K562 (cell line): ENCODE results near the gene STUB1. TPM values are rescaled to one million over a fixed set of nuclear protein-coding genes. Genes with fewer than 3 reads are reported as not detected.

ENCODE experiments used
- ARID3A ChIP-seq: IDR thresholded peaks from 2 replicates; pipeline ENCODE4 v1.6.1; 2012; ENCODE audit warnings: low read depth, low read length, improper control_type of control experiment, borderline replicate concordance
- CBX3 ChIP-seq, 2 experiments: IDR thresholded peaks; 1 replicate in 1 of 2; 2 replicates in 1 of 2; pipeline ENCODE4 v1.6.1; 2012; ENCODE audit warnings: inconsistent platforms in 2 of 2, low read length in 2 of 2, borderline replicate concordance in 1 of 2, control low read depth in 1 of 2
- CREB1 ChIP-seq, 2 experiments: sonication (generic) in 1 of 2; formaldehyde crosslinking in 1 of 2; IDR thresholded peaks; 2 replicates each; pipeline versions ENCODE4 v1.6.1 to v1.8.0; 2012 to 2022; ENCODE audit warnings: inconsistent platforms in 1 of 2, mild to moderate bottlenecking in 1 of 2, missing genetic modification reagents in 1 of 2, moderate library complexity in 1 of 2
- FOXJ3 ChIP-seq: sonication (generic); formaldehyde crosslinking; IDR thresholded peaks from 2 replicates; pipeline ENCODE4 v1.4.0; 2020; ENCODE audit warnings: mild to moderate bottlenecking, missing genetic modification reagents
- KDM5B ChIP-seq: fragments of 200-600 bp; sonication (generic); IDR thresholded peaks from 2 replicates; pipeline ENCODE4 v1.6.1; 2012; ENCODE audit warnings: low read depth, mild to moderate bottlenecking, moderate library complexity, low read length, control low read depth, inconsistent platforms; ENCODE audit not compliant: insufficient replicate concordance
- MTF1 ChIP-seq: fragments of 250-450 bp; sonication (Bioruptor Pico); IDR thresholded peaks from 2 replicates; pipeline ENCODE4 v1.9.0; 2021; ENCODE audit warnings: moderate library complexity, mild to moderate bottlenecking, inconsistent platforms, borderline replicate concordance
- NFXL1 ChIP-seq: fragments of 450-650 bp; formaldehyde crosslinking; IDR thresholded peaks from 2 replicates; pipeline ENCODE4 v1.4.0; 2021; ENCODE audit warnings: mild to moderate bottlenecking
- NR2C2 ChIP-seq, 2 experiments: fragments of 200-800 bp in 1 of 2; sonication (Bioruptor generic) in 1 of 2; sonication (generic) in 1 of 2; formaldehyde crosslinking in 1 of 2; IDR thresholded peaks; 2 replicates each; pipeline versions ENCODE4 v1.6.1 to v1.8.0; 2016 to 2022; ENCODE audit warnings: mild to moderate bottlenecking in 1 of 2, missing compliant biosample characterization in 1 of 2, missing genetic modification characterization in 1 of 2, missing genetic modification reagents in 1 of 2
- POLR2G ChIP-seq: fragments of 200-400 bp; formaldehyde crosslinking; IDR thresholded peaks from 2 replicates; pipeline ENCODE4 v1.6.1; 2017; ENCODE audit warnings: low read depth, mild to moderate bottlenecking, antibody characterized with exemption, low read length, moderate library complexity
- SIX5 ChIP-seq, 2 experiments: IDR thresholded peaks; 2 replicates each; pipeline ENCODE4 v1.6.1; 2011; ENCODE audit warnings: low read length in 2 of 2, borderline replicate concordance in 1 of 2, low read depth in 1 of 2, mild to moderate bottlenecking in 1 of 2, moderate library complexity in 1 of 2; ENCODE audit not compliant: insufficient read depth in 1 of 2
- SUPT5H ChIP-seq: fragments of 450-650 bp; IDR thresholded peaks from 2 replicates; pipeline ENCODE4 v1.6.1; 2016
- ZBTB33 ChIP-seq: sonication (generic); formaldehyde crosslinking; IDR thresholded peaks from 2 replicates; pipeline ENCODE4 v1.8.1; 2023; ENCODE audit warnings: mild to moderate bottlenecking, missing genetic modification reagents
- ZNF324 ChIP-seq: fragments of 250-450 bp; sonication (Bioruptor Pico); IDR thresholded peaks from 2 replicates; pipeline ENCODE4 v1.4.0; 2020; ENCODE audit warnings: mild to moderate bottlenecking
- polyA plus RNA-seq, 8 experiments: library from polyadenylated mRNA; depleted of rRNA in 4 of 8; stranded (reverse) in 5 of 8; unstranded in 3 of 8; fragments of >200 nt; fragmentation: Nextera tagmentation in 2 of 8; fragmentation: Illumina TruSeq in 1 of 8; extraction: Ambion mirVana in 2 of 8; extraction: Trizol in 1 of 8; gene quantifications; 2 replicates each; pipeline versions ENCODE4 v1.2.1 to v1.2.3, GENCODE V29; 2011 to 2014; ENCODE audit warnings: inconsistent platforms in 1 of 8, missing spikeins in 1 of 8
- total RNA-seq, 7 experiments: library from RNA; depleted of rRNA in 6 of 7; stranded (reverse); fragments of >200 nt in 6 of 7; fragmentation: Illumina TruSeq in 2 of 7; extraction: Trizol in 2 of 7; gene quantifications; 2 replicates each; pipeline versions ENCODE4 v1.2.1 to v1.2.3, GENCODE V29; 2011 to 2021; ENCODE audit warnings: low replicate concordance in 1 of 7
- TF ChIP-seq, protein P1 (sequence below), 3 experiments: IDR thresholded peaks in 2 of 3; conservative IDR thresholded peaks in 1 of 3; 2 replicates each; pipeline ENCODE4 v1.5.1; 2011 to 2012; ENCODE audit warnings: low read length in 3 of 3, mild to moderate bottlenecking in 3 of 3, control low read depth in 2 of 3, improper control_type of control experiment in 1 of 3, inconsistent platforms in 1 of 3, low read depth in 1 of 3, mixed read lengths in 1 of 3, moderate library complexity in 1 of 3; ENCODE audit not compliant: insufficient read depth in 2 of 3
- TF ChIP-seq, protein P2 (sequence below): sonication (generic); formaldehyde crosslinking; IDR thresholded peaks from 2 replicates; pipeline ENCODE4 v1.8.0; 2022; ENCODE audit warnings: missing genetic modification reagents, mild to moderate bottlenecking, moderate library complexity, borderline replicate concordance
- TF ChIP-seq, protein P3 (sequence below), 2 experiments: IDR thresholded peaks; 2 replicates each; pipeline ENCODE4 v1.6.1; 2011; ENCODE audit warnings: borderline replicate concordance in 1 of 2, control low read depth in 1 of 2, low read depth in 1 of 2, low read length in 1 of 2, mild to moderate bottlenecking in 1 of 2, mixed read lengths in 1 of 2, moderate library complexity in 1 of 2; ENCODE audit not compliant: insufficient read depth in 1 of 2, insufficient read length in 1 of 2, poor library complexity in 1 of 2, severe bottlenecking in 1 of 2; ENCODE audit errors: extremely low read depth in 1 of 2

Gene STUB1
- total and polyA plus RNA-seq, 9 of the 15 experiments (the other 6 are each of a cell fraction or from before 2014, with no cell fraction given), result 10.6 to 251 (median 152) TPM

GRCh38 chr16:682493-683395 is 2.5 kb downstream of the STUB1 start (continued):
- TF ChIP-seq FOXJ3 (CRISPR knock-in tag) (no peak), SUPT5H (peak; percentile 12; the same call in 1 of the 2 replicates), CREB1 (IDR thresholded peaks at IDR 0.05) (no peak), CREB1 (CRISPR knock-in tag; IDR thresholded peaks at IDR 0.05) (no peak), NFXL1 (no peak), ZNF324 (CRISPR knock-in tag) (no peak), ARID3A (no peak), MTF1 (CRISPR knock-in tag) (no peak), ZBTB33 (CRISPR knock-in tag) (no peak), SIX5 (IDR thresholded peaks at IDR 0.05; ENCODE audit: borderline replicate concordance in 1 of 2, insufficient read depth in 1 of 2, low read depth in 1 of 2, low read length in 2 of 2) (no peak), POLR2G (peak; percentile 64), CBX3 (IDR thresholded peaks at IDR 0.05; ENCODE audit: borderline replicate concordance in 1 of 2, low read length in 2 of 2) (no peak), KDM5B (peak; percentile 11), NR2C2 (CRISPR knock-in tag; IDR thresholded peaks at IDR 0.05) (no peak), NR2C2 (tag; IDR thresholded peaks at IDR 0.05) (no peak)
- TF ChIP-seq, protein P1, sequence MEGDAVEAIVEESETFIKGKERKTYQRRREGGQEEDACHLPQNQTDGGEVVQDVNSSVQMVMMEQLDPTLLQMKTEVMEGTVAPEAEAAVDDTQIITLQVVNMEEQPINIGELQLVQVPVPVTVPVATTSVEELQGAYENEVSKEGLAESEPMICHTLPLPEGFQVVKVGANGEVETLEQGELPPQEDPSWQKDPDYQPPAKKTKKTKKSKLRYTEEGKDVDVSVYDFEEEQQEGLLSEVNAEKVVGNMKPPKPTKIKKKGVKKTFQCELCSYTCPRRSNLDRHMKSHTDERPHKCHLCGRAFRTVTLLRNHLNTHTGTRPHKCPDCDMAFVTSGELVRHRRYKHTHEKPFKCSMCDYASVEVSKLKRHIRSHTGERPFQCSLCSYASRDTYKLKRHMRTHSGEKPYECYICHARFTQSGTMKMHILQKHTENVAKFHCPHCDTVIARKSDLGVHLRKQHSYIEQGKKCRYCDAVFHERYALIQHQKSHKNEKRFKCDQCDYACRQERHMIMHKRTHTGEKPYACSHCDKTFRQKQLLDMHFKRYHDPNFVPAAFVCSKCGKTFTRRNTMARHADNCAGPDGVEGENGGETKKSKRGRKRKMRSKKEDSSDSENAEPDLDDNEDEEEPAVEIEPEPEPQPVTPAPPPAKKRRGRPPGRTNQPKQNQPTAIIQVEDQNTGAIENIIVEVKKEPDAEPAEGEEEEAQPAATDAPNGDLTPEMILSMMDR (IDR thresholded peaks at IDR 0.05 in 2 of 3, conservative IDR thresholded peaks at IDR 0.05 in 1 of 3; ENCODE audit: insufficient read depth in 2 of 3, low read depth in 1 of 3, low read length in 3 of 3), result no peak
- TF ChIP-seq, protein P2, sequence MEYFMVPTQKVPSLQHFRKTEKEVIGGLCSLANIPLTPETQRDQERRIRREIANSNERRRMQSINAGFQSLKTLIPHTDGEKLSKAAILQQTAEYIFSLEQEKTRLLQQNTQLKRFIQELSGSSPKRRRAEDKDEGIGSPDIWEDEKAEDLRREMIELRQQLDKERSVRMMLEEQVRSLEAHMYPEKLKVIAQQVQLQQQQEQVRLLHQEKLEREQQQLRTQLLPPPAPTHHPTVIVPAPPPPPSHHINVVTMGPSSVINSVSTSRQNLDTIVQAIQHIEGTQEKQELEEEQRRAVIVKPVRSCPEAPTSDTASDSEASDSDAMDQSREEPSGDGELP (CRISPR knock-in tag), result peak; percentile 38; the same call in 1 of the 2 replicates
- TF ChIP-seq, protein P3, sequence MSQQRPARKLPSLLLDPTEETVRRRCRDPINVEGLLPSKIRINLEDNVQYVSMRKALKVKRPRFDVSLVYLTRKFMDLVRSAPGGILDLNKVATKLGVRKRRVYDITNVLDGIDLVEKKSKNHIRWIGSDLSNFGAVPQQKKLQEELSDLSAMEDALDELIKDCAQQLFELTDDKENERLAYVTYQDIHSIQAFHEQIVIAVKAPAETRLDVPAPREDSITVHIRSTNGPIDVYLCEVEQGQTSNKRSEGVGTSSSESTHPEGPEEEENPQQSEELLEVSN (IDR thresholded peaks at IDR 0.05; ENCODE audit: borderline replicate concordance in 1 of 2, extremely low read depth in 1 of 2, insufficient read depth in 1 of 2, insufficient read length in 1 of 2, low read depth in 1 of 2, low read length in 1 of 2, poor library complexity in 1 of 2, severe bottlenecking in 1 of 2), result peak in 1 of 2 experiments; percentile 6
